ENCODE measurements around the gene MUC4.

GRCh38 chr3:195808741-195809290, 2.9 kb downstream of the MUC4 start:
- TF ChIP-seq EZH2 (IDR thresholded peaks at IDR 0.05) (no peak), POLR2AphosphoS5 (IDR thresholded peaks at IDR 0.05; ENCODE audit: borderline replicate concordance, low read depth, low read length) (no peak)

All from SK-N-MC (cell line).